GM21390 (cell line): ENCODE results near the gene PDE10A.
A peak's percentile ranks its signal among the peaks of the same experiment; 100 is the strongest.
"Not testable (repeated sequence)": the region's sequence is repeated elsewhere in the genome, so short reads cannot be mapped to it uniquely, and the experiment has no call there.

Experiments used
- ATAC-seq: cut with Tn5 transposase; IDR thresholded peaks from one replicate; pipeline ENCODE4 v1.9.1; 2021; ENCODE audit not compliant: unreplicated experiment

The PDE10A gene

DNA sequence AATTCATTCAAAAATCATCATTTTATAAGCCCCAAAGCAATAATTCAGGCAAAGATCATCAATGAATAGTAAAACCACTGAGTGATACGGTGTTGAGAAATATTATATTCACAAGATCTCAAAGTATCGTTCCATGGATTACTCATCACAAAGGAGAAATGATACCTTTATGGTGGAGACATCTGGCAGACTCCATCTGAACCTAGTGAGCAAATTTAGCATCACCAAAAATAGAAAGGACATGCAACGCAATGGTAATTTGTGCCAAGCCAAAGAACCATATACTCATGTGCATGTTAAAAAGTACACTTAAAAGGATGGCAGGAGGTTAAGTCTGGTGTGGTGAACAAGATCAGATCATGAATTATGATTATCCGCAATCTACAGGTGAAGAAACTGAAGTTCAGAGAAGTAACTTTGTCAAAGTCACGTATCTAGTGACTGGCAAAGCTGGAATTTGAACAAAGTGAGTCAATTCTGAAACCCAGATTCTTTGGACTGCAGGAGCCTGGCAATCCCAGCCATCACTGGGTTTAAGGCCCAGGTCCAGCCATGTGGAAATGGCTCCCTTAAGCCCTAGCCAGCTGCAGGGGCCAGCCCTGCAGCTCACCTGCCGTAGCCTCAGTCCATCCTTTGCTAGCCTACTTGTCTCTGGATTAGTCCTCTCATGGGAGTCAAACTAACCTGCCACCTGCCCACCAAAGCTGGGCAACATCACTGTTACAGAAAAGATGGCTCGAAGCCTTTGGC lies 68.3 kb downstream of the PDE10A start:
- ATAC-seq: no peak

DNA sequence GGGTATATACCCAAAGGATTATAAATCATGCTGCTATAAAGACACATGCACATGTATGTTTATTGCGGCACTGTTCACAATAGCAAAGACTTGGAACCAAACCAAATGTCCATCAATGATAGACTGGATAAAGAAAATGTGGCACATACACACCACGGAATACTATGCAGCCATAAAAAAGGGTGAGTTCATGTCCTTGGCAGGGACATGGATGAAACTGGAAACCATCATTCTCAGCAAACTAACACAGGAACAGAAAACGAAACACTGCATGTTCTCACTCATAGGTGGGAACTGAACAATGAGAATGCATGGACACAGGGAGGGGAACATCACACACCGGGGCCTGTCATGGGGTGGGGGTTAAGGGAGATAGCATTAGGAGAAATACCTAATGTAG lies 70.1 kb downstream of the PDE10A start:
- ATAC-seq: not testable (repeated sequence)

DNA sequence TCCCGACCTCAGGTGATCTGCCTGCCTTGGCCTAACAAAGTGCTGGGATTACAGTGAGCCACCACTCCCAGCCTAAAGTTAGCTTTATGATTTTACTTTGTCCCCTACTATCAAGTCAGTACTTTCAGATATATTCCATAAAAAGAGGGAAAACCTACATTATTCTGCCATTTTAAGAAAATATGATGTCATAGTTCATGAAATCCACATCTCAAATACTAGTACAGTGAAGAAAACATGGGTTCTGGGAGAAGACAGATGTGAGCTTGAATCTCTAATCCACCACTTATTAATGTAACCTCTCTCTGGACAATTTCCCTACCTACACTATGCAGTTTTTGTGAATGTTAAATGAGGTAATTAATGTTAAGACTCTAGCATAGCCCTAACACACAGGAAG lies 74.5 kb downstream of the PDE10A start:
- no peak for ATAC-seq

DNA sequence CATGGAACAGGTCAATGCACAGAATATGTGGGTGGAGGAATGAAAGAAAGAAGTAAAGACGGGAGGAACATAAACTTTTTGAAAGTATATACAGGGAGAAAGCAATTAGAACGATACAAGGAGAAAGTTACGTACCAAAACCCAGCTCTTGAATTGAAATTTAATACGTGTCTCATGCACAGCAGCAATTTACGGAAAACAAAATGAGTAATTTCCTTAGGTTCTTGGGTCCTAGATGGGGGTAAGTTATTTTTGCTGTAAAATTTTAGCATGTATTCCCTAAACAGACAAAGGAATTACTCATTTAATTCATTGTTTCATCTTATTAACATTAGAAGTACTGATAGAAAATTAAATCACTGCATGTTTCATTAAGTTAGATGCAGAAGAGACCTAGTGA lies 75.8 kb downstream of the PDE10A start:
- ATAC-seq: no peak

DNA sequence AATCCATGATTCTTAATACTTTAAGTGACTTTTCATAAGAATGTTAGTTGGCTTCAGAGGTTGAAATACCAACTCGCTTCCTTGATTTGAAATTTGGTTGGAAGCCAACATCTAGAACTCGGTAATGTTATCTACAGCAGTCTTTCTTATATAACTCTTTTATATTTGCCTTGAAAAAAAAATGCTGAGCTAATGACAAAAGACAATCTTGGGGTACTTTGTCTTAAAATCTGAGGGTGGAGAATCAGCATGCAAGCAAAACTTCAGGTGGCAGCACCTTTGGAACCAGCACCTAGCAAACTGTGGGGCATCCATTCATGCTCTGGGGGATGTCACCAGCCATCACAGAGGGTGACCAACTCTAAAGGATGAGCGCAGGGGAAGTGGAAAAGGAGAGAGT lies 76.3 kb downstream of the PDE10A start:
- no peak for ATAC-seq

DNA sequence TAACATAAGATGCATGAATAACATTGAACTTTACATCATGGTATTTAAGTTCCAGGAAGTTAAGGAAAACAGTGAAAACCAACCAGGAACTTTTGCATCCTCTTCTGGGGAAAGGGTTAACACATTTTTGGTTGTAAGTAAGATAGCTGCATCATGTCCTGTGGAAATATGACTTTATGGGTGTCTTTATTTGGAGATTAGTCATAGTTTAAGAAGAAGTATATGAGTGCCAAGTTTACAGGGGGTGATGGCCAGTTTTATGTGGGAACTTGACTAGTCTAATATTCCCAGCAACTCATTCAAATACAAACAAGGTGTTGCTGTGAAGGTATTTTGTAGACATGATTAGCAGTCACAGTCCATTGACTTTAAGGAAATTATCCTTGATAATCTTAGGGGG lies 78.0 kb downstream of the PDE10A start:
- ATAC-seq: no peak

DNA sequence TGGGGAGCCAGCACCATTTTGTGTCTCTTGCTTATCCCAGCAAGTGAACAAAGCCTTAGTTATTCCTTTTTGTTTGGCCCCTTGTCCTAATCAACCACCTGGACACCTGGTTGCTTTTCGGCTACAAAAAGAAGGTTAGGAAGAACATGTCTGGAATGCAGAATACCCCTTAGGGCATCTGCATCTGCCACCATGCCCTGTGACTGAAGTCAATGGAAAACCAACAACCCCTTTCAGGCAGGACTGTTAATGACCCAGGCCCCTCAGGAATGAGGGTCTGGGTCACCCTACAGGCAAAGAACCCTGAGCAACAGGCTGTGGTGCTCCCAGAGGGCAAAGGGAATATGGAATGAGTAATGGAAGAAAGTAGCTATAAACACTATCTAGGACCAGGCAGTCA lies 78.5 kb downstream of the PDE10A start:
- no peak for ATAC-seq

DNA sequence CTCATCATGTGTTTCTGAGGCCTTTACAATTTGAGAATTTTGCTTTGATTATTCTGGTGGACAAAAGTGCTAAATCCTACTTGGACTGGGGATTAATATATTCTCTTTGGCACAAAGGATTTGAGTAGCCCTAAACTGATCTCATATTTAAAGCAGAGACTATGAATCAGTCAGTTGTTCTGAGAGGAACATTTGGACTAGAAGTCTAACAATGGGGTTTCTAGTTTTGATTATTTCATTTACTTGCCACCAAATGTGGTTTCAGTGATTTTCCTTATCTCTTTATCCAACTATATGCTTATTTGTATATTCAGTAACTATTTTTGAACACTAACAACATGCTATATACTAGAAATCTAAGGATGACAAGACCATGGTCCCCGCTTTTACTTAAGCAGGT lies 81.4 kb downstream of the PDE10A start:
- ATAC-seq: no peak

DNA sequence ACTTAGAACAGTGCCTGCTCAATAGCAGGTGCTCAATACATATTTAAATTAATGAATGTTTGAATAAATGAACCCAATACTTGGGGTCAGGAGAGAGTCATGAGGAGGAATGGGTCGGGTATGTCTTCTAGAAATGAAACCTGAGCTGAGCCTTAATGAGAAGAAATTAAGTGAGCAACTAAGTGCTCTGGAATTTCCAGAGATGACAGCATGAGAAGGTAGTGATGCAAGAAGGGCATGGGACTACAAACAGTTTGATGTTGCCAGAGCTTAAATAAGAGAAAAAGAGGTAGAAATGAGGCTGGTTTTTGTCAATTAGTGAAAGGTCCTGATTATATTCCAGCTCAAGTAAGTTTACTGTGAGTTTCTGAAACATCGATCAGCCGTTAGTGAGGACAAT lies 82.9 kb downstream of the PDE10A start:
- ATAC-seq: no peak

DNA sequence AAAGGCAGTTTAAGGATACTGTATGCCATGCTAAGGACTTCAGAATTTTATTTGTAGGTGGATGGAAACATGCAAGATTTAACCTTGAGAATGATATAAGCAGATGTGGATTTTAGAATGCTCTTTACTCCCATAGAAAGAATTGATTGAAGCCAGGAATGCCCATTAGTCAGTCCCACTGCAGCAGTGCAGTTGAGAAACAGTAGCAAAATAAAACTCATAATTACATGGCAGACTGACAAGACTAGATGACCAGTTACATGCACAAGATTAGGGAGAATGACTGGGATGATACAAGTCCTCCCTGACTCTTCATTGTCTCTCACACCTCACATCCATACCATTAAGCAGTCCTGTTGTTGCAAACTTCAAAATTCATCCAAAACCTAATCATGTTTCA lies 83.9 kb downstream of the PDE10A start:
- no peak for ATAC-seq

DNA sequence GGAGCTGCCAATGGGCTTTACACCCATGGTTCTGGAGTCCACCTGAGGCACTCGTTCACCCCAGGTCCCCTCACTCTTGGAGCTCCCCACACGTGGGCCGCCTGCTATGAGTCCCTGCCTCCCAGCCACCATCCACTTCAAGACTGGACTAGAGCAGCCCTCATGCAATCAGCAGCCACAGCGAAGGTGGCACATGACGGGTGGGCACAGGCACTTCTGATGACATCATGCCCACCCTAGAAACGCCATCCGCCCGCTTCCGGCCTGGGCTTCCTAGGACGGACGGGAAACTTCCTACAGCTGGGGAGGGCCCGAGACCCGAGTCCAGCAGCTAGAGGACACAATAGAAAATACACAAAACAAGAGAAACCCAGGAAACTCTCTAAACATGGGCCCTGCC lies 85.5 kb downstream of the PDE10A start:
- ATAC-seq: no peak

DNA sequence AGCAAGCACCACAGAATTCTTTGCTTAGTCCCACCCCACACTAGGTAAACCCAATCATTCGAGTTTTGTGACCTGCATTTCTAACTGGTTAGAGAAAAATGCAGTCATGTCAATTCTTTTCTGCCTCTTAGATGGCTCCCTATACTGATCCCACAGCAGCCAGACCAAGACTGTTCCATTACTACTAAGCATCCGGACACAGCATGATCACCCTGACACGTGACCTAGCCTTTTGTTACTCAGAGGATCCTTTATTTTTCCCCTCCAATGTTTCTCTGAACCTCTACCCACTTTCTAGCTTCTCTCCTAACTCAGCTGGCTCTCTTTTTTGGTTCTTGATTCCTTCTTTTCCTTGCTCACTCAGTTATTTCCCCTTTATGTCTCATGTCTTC lies 87.9 kb downstream of the PDE10A start:
- no peak for ATAC-seq

DNA sequence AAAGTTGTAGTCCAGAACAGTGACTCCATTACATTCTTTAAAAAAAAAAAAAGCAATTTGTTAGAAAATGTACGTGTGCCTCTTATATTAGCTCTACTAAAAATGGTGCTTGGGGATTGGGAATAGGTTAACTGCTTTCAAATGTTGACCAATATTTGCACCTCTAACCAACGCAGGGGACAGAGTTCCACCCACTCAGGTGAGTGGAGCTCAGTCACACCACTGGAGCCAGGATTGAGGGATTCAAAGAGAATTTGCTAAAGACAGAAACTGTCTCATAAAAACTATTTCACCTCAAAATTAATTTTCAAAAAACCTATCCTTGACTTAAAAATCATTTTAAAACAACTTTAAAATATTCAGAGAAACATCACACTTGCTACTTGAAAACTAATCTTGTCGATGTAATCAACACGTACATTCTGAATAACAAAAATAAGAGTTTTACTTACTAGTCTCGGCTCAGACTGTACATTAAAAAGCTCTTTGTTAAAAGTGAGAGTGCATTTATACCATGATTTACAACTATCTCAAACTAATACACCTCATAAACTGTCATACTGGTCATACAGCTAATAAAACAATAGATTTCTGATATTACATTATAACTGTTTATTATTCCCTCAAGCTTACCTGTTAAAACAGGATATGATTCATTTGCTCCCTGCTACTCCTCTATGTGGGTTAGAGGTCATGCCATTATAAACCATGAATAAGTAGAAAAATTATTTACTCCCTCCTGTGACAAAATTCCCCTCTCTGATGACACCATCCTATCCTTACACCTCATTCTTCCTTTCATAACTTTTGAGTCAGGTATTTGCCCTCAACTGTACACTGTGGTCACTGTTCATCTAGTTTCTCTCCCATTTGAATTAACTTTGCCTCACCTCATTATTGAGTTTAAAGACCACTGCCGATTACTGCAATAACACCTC lies 88.6 kb downstream of the PDE10A start:
- no peak for ATAC-seq

DNA sequence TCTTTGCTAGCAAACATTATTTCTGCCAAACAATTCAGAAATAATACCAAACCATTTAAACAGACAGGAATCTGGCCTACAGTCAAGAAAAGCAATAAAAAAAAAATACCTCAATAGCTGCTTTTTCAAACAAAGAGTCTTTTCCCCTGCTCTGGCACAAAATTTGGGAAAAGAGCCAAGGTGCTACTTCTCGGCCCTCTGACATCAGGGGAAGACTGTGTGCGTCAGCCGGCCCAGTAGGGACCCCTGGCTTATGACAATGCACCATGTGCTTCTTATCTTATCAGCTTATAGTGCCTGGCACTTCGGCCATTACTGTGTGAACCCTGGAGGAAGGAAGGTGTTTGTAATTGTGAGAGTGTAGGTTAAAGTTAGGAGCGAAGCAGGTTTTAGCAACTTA lies 89.4 kb downstream of the PDE10A start:
- ATAC-seq: no peak

DNA sequence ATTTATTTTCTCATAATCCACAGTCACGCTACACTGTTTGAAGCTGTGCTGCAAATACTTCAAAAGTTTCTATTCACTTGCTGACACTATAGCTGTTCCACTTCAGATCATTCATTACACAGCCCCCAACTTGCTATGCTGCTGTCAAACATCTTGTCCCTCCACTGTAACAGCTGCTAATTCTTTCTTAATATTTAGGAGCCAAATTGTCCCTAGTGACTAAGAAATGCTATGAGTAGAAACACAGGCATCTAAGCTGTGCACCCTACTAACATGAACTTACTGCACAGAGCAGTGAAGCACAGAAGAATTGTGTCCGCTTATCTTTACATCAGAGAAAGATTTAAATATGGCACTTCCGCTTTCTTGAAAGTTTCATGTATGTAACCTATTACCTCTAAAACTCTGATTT lies 91.3 kb downstream of the PDE10A start:
- peak; percentile 80 for ATAC-seq

DNA sequence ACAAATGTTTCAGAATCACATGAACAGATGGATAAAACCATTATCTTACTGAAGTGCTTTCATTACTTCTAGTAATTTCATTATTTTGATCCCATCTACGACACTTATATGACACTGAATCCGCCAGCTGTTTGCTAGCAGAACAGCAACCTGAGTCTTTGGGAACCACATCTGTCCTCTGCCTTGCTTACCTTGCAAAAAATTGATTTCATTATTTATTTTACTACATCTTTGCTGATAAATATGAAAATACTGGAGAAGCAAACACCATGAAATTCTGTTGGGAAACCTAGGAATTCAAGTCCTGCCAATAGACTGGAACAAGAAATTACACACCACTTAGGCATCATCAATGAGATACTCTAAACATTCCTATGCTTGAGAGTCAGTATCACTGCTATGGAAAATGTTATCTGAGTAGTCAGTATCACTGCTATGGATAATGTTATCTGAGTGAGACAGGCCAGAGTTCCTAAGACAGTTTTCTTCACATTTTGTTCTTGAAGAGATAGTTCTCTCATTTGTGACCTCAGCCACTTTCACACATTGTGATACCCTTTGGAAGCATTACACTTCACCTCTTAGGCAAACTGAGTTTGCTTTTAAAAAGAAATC lies 91.9 kb downstream of the PDE10A start:
- no peak for ATAC-seq

DNA sequence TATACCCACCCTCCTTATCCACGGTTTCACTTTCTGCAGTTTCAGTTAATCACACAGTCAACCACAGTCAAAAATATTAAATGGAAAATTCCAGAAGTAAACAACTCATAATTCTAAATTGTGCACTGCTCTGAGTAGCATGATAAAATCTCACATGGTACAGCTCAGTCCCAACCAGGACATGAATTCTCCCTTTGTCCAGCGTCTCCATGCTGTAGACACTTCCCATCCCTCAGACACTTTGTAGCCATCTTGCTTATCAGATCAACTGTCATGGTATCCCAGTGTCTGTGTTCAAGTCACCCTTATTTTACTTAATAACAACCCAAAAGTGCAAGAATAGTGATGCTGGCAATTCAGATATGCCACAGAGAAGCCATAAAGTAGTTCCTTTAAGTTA lies 94.7 kb downstream of the PDE10A start:
- ATAC-seq: no peak

DNA sequence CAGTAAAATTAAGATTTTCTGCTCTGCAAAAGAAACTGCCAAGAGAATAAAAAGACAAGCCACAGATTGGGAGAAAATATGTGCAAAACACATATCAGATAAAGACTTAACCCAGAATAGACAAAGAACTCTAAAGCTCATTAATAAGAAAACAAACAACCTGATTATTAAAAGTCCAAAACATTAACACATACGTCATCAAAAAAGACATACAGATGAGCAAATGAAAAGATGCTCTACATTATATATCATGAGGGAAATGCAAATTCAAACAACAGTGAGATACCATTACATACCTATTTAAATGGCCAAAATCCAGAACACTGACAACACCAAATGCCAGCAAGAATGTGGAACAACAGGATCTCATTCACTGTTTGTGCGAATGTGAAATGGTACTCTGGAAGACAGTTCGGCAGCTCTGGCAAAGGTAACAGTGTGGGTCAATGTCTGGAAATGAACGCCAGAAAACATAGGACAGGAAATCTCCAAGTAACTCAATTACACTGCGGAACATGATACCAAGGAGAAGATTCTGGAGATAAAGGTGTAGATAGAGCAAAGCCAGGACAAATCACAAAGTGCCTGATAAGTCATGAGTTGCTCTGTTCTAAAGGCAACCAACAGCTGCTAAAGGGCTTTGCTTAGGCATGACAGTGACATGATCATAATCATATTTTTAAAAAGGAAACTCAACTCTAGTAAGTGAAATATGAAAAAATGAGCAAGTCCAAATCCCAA lies 96.8 kb downstream of the PDE10A start:
- ATAC-seq: no peak

DNA sequence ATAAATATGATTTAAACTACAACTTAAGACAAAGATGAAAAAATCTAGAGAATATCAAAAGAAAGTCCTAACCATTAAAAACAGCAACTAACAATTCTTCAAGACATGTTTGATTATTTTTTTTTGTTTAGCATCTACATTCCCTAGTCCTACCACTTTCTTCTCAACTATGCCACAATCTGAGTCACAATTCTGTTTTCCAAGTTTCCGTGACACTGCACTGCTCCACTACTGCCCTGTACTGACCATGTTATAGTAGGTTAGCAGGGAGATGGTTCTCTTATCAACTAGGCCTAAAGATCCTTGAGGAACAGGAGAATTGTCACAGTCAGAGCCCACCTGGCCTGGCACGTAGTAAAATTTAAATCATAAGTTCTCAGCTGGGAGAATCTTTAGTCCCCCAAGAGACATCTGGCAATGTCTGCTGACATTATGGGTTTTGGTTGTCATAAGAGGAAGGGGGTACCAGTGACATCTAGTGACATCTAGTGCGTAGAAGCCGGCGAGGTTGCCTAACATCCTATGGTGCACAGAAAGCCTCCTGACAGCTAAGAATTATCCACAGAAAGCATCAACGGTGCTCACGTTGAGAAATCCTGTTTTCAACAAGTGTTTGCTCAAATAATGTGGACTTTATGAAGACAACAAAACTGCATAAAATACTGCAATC lies 100.5 kb downstream of the PDE10A start:
- ATAC-seq: no peak

DNA sequence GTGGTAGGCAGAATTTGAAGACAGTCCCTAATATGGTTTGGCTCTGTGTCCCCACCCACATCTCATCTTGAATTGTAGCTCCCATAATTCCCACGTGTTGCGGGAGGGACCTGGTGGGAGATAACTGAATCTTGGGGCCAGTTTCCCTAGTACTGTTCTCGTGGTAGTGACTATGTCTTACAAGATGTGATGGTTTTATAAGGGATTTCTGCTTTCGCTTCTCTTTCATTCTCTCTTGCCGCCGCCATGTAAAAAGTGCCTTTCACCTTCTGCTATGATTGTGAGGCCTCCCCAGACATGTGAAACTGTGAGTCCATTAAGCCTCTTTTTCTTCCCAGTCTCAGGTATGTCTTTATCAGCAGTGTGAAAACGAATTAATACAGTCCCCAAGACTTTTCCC lies 103.4 kb downstream of the PDE10A start:
- ATAC-seq: no peak

DNA sequence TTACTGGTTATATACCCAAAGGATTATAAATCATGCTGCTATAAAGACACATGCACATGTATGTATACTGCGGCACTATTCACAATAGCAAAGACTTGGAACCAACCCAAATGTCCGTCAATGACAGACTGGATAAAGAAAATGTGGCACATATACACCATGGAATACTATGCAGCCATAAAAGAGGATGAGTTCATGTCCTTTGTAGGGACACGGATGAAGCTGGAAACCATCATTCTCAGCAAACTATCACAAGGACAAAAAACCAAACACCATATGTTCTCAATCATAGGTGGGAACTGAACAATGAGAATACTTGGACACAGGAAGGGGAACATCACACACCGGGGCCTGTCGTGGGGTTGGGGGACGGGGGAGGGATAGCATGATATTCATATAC lies 104.9 kb downstream of the PDE10A start:
- not testable (repeated sequence) for ATAC-seq
